ENCODE measurements around the gene DFFA. TPM values are rescaled to one million over a fixed set of nuclear protein-coding genes. Genes with fewer than 3 reads are reported as not detected.

DFFA gene
- total RNA-seq, 4 donors from 2014 or later = 20.2 to 32.3 (median 29.3) TPM

GRCh38 chr1:10473145-10473765 is 926 bp upstream of the DFFA start:
- peaks cover 3 to 46% (median 9%) of the 10 kb centered on the region in 3 donors for H3K4me1 ChIP-seq
- WGBS, 2 donors (ENCODE audit: low coverage in 1 of 2) = 75 to 85% methylated on average over 10 to 12 of the region's 23 CpGs
- ATAC-seq = no peak
- peak overlapping the region in 1 of 2 donors; percentile 88 for H3K4me3 ChIP-seq
- H3K36me3 ChIP-seq = peaks cover 0 to 17% of the 10 kb centered on the region in 2 donors
- TF ChIP-seq POLR2A (IDR thresholded peaks at IDR 0.05) = no peak
- no peak for TF ChIP-seq POLR2AphosphoS5 (IDR thresholded peaks at IDR 0.05)
- TF ChIP-seq EP300 (IDR thresholded peaks at IDR 0.05) = no peak
- no peak for TF ChIP-seq CTCF (IDR thresholded peaks at IDR 0.05)
- no peaks in the 10 kb centered on the region for H3K27me3 ChIP-seq
- H3K27ac ChIP-seq = no peak overlapping the region
- no peaks in the 10 kb centered on the region for H3K9me3 ChIP-seq

- H3K4me3 ChIP-seq = peak overlapping the region; percentile 71 to 88
- H3K9me3 ChIP-seq = no peaks in the 10 kb centered on the region
- ATAC-seq = peak; percentile 12
- TF ChIP-seq CTCF (IDR thresholded peaks at IDR 0.05) = no peak
- no peak for TF ChIP-seq POLR2AphosphoS5 (IDR thresholded peaks at IDR 0.05)
- no peak for TF ChIP-seq POLR2A (IDR thresholded peaks at IDR 0.05)
- TF ChIP-seq EP300 (IDR thresholded peaks at IDR 0.05) = no peak
- peak overlapping the region; percentile 41 to 87 (median 82) for H3K27ac ChIP-seq
- H3K36me3 ChIP-seq = peaks cover 0 to 34% of the 10 kb centered on the region in 2 donors
- WGBS, 2 donors (ENCODE audit: low coverage in 1 of 2) = 7 to 8% methylated on average over 16 to 20 of the region's 23 CpGs
- no peaks in the 10 kb centered on the region for H3K27me3 ChIP-seq
- H3K4me1 ChIP-seq = peaks cover 3 to 40% (median 9%) of the 10 kb centered on the region in 3 donors
Observed at GRCh38 chr1:10471411-10472219, 714 bp downstream of the DFFA start.

GRCh38 chr1:10470043-10470442 is 2.3 kb downstream of the DFFA start:
- Histone ChIP-seq H3K27me3 (no peaks in the 10 kb centered on the region), H3K36me3 (peaks cover 0 to 49% of the 10 kb centered on the region in 2 donors), H3K9me3 (no peaks in the 10 kb centered on the region), H3K4me3 (no peak overlapping the region), H3K4me1 (peaks cover 0 to 25% (median 3%) of the 10 kb centered on the region in 3 donors), H3K27ac (no peak overlapping the region)
- no peak for ATAC-seq
- WGBS, 2 donors (ENCODE audit: low coverage in 1 of 2) = 95 to 100% methylated on average over 1 to 4 of the region's 4 CpGs
- TF ChIP-seq POLR2A (IDR thresholded peaks at IDR 0.05) (no peak), POLR2AphosphoS5 (IDR thresholded peaks at IDR 0.05) (no peak), EP300 (IDR thresholded peaks at IDR 0.05) (no peak), CTCF (IDR thresholded peaks at IDR 0.05) (no peak)

GRCh38 chr1:10467078-10467477 is 5.3 kb downstream of the DFFA start:
- ATAC-seq = no peak

More at GRCh38 chr1:10467078-10467477, 5.3 kb downstream of the DFFA start:
- Histone ChIP-seq H3K27ac (no peak overlapping the region), H3K27me3 (no peaks in the 10 kb centered on the region), H3K4me1 (peaks cover 0 to 12% (median 3%) of the 10 kb centered on the region in 3 donors), H3K9me3 (no peaks in the 10 kb centered on the region), H3K4me3 (no peak overlapping the region), H3K36me3 (peaks cover 0 to 79% of the 10 kb centered on the region in 2 donors)
- no peak for TF ChIP-seq POLR2AphosphoS5 (IDR thresholded peaks at IDR 0.05)
- no peak for TF ChIP-seq CTCF (IDR thresholded peaks at IDR 0.05)
- no peak for TF ChIP-seq POLR2A (IDR thresholded peaks at IDR 0.05)
- no peak for TF ChIP-seq EP300 (IDR thresholded peaks at IDR 0.05)
- WGBS, 2 donors (ENCODE audit: low coverage in 1 of 2) = 83% methylated on average over 2 of the region's 2 CpGs; no CpG with 5 or more reads in 1 of the 2 donors
